H1 (cell line): ENCODE measurements around the gene KCNJ9. TPM values are rescaled to one million over a fixed set of nuclear protein-coding genes. Genes with fewer than 3 reads are reported as not detected.
A peak's percentile ranks its signal among the peaks of the same experiment; 100 is the strongest.

Experiments
- CTCF ChIA-PET: fragments of 300-600 bp; sonication (Branson Sonifier 250); formaldehyde crosslinking; loops from one replicate; lab custom pipeline; 2021; ENCODE audit not compliant: partially characterized antibody; lab: Charles Lee
- POLR2A ChIA-PET: fragments of 300-600 bp; sonication (Branson Sonifier 250); formaldehyde crosslinking; loops from one replicate; lab custom pipeline; 2021; ENCODE audit warnings: inconsistent platforms; ENCODE audit not compliant: partially characterized antibody; lab: Charles Lee
- DNase-seq, 2 experiments: peaks; one replicate each; pipeline versions ENCODE4 v3.0.0 to v3.0.0-alpha.2; 2010 to 2022; ENCODE audit warnings: low spot score in 2 of 2, low read depth in 1 of 2, mixed read lengths in 1 of 2
- FAIRE-seq: peaks from 2 replicates; lab custom pipeline; 2011; peaks lifted over from hg19 to GRCh38; lab: Jason Lieb, UNC
- H2AFZ ChIP-seq: 2 replicates; pipeline ENCODE4 v1.8.1; 2012; ENCODE audit warnings: low read length, inconsistent platforms
- H2AK5ac ChIP-seq: 2 replicates; pipeline ENCODE4 v1.6.1; 2013; ENCODE audit warnings: low read depth, low read length
- H2BK120ac ChIP-seq: replicated peaks from 2 replicates; pipeline ENCODE3; 2013; ENCODE audit warnings: low read depth, low read length, inconsistent platforms
- H2BK12ac ChIP-seq: 2 replicates; pipeline ENCODE4 v1.6.1; 2013; ENCODE audit warnings: low read depth, low read length
- H2BK15ac ChIP-seq: 2 replicates; pipeline ENCODE4 v1.6.1; 2013; ENCODE audit warnings: low read length
- H2BK20ac ChIP-seq: 2 replicates; pipeline ENCODE4 v1.6.1; 2013; ENCODE audit warnings: low read length
- H2BK5ac ChIP-seq: 2 replicates; pipeline ENCODE4 v1.6.1; 2013; ENCODE audit warnings: low read depth, low read length
- H3K14ac ChIP-seq: 2 replicates; pipeline ENCODE4 v1.6.1; 2013; ENCODE audit warnings: inconsistent platforms; ENCODE audit not compliant: insufficient read length
- H3K18ac ChIP-seq: 2 replicates; pipeline ENCODE4 v1.6.1; 2013; ENCODE audit warnings: low read length; ENCODE audit errors: extremely low read depth
- H3K23ac ChIP-seq: 2 replicates; pipeline ENCODE4 v1.6.1; 2013; ENCODE audit warnings: inconsistent platforms; ENCODE audit not compliant: insufficient read length
- H3K23me2 ChIP-seq: 2 replicates; pipeline ENCODE4 v1.6.1; 2013; ENCODE audit warnings: low read depth, low read length
- H3K27ac ChIP-seq: 2 replicates; pipeline ENCODE4 v1.6.1; 2011; ENCODE audit warnings: low read depth, low read length, inconsistent platforms
- H3K27me3 ChIP-seq, 4 experiments: replicated peaks in 1 of 4; 1 replicate in 1 of 4; 2 replicates in 3 of 4; pipeline versions ENCODE4 v1.6.1 to v1.8.1; 2011 to 2013; ENCODE audit warnings: low read length in 3 of 4, mild to moderate bottlenecking in 3 of 4, inconsistent platforms in 2 of 4, mixed read lengths in 2 of 4, moderate library complexity in 1 of 4; ENCODE audit not compliant: control insufficient read depth in 3 of 4, insufficient read depth in 3 of 4; ENCODE audit errors: extremely low read depth in 1 of 4
- H3K36me3 ChIP-seq, 4 experiments: 2 replicates each; pipeline versions ENCODE4 v1.6.1 to v1.8.1; 2011 to 2013; ENCODE audit warnings: mild to moderate bottlenecking in 4 of 4, low read length in 3 of 4, moderate library complexity in 2 of 4, control low read depth in 1 of 4, inconsistent platforms in 1 of 4; ENCODE audit not compliant: insufficient read depth in 4 of 4, control insufficient read depth in 2 of 4
- H3K4ac ChIP-seq: replicated peaks from 2 replicates; pipeline ENCODE3; 2013; ENCODE audit warnings: low read length, low read depth, mixed read lengths, inconsistent platforms; ENCODE audit not compliant: insufficient read length
- H3K4me1 ChIP-seq, 4 experiments: replicated peaks in 1 of 4; 1 replicate in 1 of 4; 2 replicates in 3 of 4; pipeline versions ENCODE4 v1.6.1 to v1.8.1; 2011 to 2013; ENCODE audit warnings: low read length in 3 of 4, inconsistent platforms in 2 of 4, mixed read lengths in 1 of 4; ENCODE audit not compliant: insufficient read depth in 4 of 4, control insufficient read depth in 3 of 4
- H3K4me2 ChIP-seq, 2 experiments: 2 replicates each; pipeline versions ENCODE4 v1.6.1 to v1.8.1; 2011 to 2013; ENCODE audit warnings: low read depth in 2 of 2, low read length in 2 of 2, control low read depth in 1 of 2, inconsistent platforms in 1 of 2, mild to moderate bottlenecking in 1 of 2; ENCODE audit not compliant: insufficient read depth in 1 of 2
- H3K4me3 ChIP-seq, 4 experiments: fragments of 200-600, 300-600 bp in 1 of 4; sonication (generic), shearing (Covaris generic), sonication (Bioruptor Twin) in 1 of 4; 2 replicates each; pipeline versions ENCODE4 v1.5.1 to v1.8.1; 2011 to 2016; ENCODE audit warnings: low read length in 4 of 4, low read depth in 3 of 4, control low read depth in 2 of 4, inconsistent platforms in 2 of 4, mild to moderate bottlenecking in 2 of 4, mixed read lengths in 1 of 4, moderate library complexity in 1 of 4; ENCODE audit not compliant: insufficient read depth in 2 of 4; ENCODE audit errors: extremely low read depth in 1 of 4
- H3K56ac ChIP-seq: replicated peaks from 2 replicates; pipeline ENCODE3; 2013; ENCODE audit warnings: low read depth, mild to moderate bottlenecking, mixed read lengths, low read length, inconsistent platforms; ENCODE audit not compliant: insufficient read length
- H3K79me1 ChIP-seq: 2 replicates; pipeline ENCODE4 v1.6.1; 2013; ENCODE audit warnings: low read depth, low read length, control low read depth
- H3K79me2 ChIP-seq, 2 experiments: 2 replicates each; pipeline versions ENCODE4 v1.6.1 to v1.8.1; 2012 to 2013; ENCODE audit warnings: low read length in 2 of 2, mild to moderate bottlenecking in 2 of 2, inconsistent platforms in 1 of 2; ENCODE audit not compliant: insufficient read depth in 2 of 2, control insufficient read depth in 1 of 2
- H3K9ac ChIP-seq, 4 experiments: replicated peaks in 1 of 4; 1 replicate in 1 of 4; 2 replicates in 3 of 4; pipeline versions ENCODE4 v1.6.1 to v1.8.1; 2011 to 2013; ENCODE audit warnings: low read depth in 3 of 4, low read length in 3 of 4, control low read depth in 2 of 4, mild to moderate bottlenecking in 2 of 4, moderate library complexity in 2 of 4, inconsistent platforms in 1 of 4; ENCODE audit errors: extremely low read depth in 1 of 4
- H3K9me3 ChIP-seq, 2 experiments: 2 replicates each; pipeline versions ENCODE4 v1.6.1 to v1.8.1; 2012 to 2013; ENCODE audit warnings: mild to moderate bottlenecking in 2 of 2, moderate library complexity in 2 of 2, control low read depth in 1 of 2, inconsistent platforms in 1 of 2, low read depth in 1 of 2, low read length in 1 of 2, mixed read lengths in 1 of 2; ENCODE audit not compliant: insufficient read depth in 2 of 2
- H4K20me1 ChIP-seq, 2 experiments: replicated peaks in 1 of 2; 2 replicates each; pipeline versions ENCODE3 to v1.8.1; 2011 to 2013; ENCODE audit warnings: inconsistent platforms in 2 of 2, low read length in 2 of 2, mild to moderate bottlenecking in 1 of 2; ENCODE audit not compliant: insufficient read depth in 2 of 2, control insufficient read depth in 1 of 2
- H4K5ac ChIP-seq: 2 replicates; pipeline ENCODE4 v1.6.1; 2013; ENCODE audit warnings: low read length, low read depth, mixed read lengths, inconsistent platforms; ENCODE audit not compliant: insufficient read length
- H4K8ac ChIP-seq: 2 replicates; pipeline ENCODE4 v1.8.0; 2013; ENCODE audit warnings: mild to moderate bottlenecking, moderate library complexity, low read length, inconsistent platforms; ENCODE audit not compliant: insufficient read depth; ENCODE audit errors: extremely low read depth
- H4K91ac ChIP-seq: replicated peaks from 2 replicates; pipeline ENCODE3; 2013; ENCODE audit warnings: low read length, mixed read lengths, inconsistent platforms; ENCODE audit not compliant: insufficient read length
- ASH2L ChIP-seq: fragments of 200-600, 300-600 bp; sonication (generic); IDR thresholded peaks from one replicate; pipeline ENCODE4 v1.7.1; 2017; ENCODE audit warnings: low read length
- BRCA1 ChIP-seq: IDR thresholded peaks from 2 replicates; pipeline ENCODE4 v1.6.1; 2012; ENCODE audit warnings: low read depth, low read length, improper control_type of control experiment
- CBX5 ChIP-seq: fragments of 300-800, 300-1000 bp; sonication (generic); IDR thresholded peaks from 2 replicates; pipeline ENCODE4 v1.7.1; 2016; ENCODE audit warnings: antibody characterized with exemption, low read length, low read depth
- FOSL1 ChIP-seq: IDR thresholded peaks from 2 replicates; pipeline ENCODE4 v1.6.1; 2011; ENCODE audit warnings: mild to moderate bottlenecking, low read depth, low read length, moderate library complexity; ENCODE audit not compliant: insufficient read depth
- HDAC2 ChIP-seq, 2 experiments: fragments of 300-600 bp in 1 of 2; sonication (generic) in 1 of 2; IDR thresholded peaks; 2 replicates each; pipeline ENCODE4 v1.6.1; 2011 to 2012; ENCODE audit warnings: low read depth in 2 of 2, low read length in 2 of 2, mild to moderate bottlenecking in 2 of 2, moderate library complexity in 2 of 2, borderline replicate concordance in 1 of 2, inconsistent platforms in 1 of 2
- RXRA ChIP-seq: IDR thresholded peaks from 2 replicates; pipeline ENCODE4 v1.6.1; 2011; ENCODE audit warnings: low read depth, mild to moderate bottlenecking, low read length, moderate library complexity; ENCODE audit not compliant: insufficient read depth
- SUZ12 ChIP-seq: fragments of 200-600 bp; sonication (generic); IDR thresholded peaks from 2 replicates; pipeline ENCODE4 v1.6.1; 2012; ENCODE audit warnings: mild to moderate bottlenecking, inconsistent platforms, low read length, moderate library complexity, mixed read lengths
- TAF1 ChIP-seq: IDR thresholded peaks from 2 replicates; pipeline ENCODE4 v1.6.1; 2011; ENCODE audit warnings: mild to moderate bottlenecking, low read depth, low read length
- TBP ChIP-seq: IDR thresholded peaks from 2 replicates; pipeline ENCODE4 v1.6.1; 2011; ENCODE audit warnings: low read depth, low read length, improper control_type of control experiment
- USF2 ChIP-seq: IDR thresholded peaks from 2 replicates; pipeline ENCODE4 v1.6.1; 2011; ENCODE audit warnings: low read length, improper control_type of control experiment
- WGBS, 2 experiments: shearing (Covaris generic) in 1 of 2; methylation state at CpG; one replicate each; pipeline versions ENCODE4 v1.1.6 to v1.1.7; 2013 to 2015; ENCODE audit warnings: low lambda C conversion rate in 2 of 2, mixed read lengths in 2 of 2, inconsistent platforms in 1 of 2, low coverage in 1 of 2, missing lambda C conversion rate in 1 of 2; ENCODE audit not compliant: insufficient replicate concordance in 2 of 2, insufficient coverage in 1 of 2, insufficient read length in 1 of 2; ENCODE audit errors: extremely low coverage in 1 of 2, missing lambda C conversion rate in 1 of 2; 5-methylcytosine and 5-hydroxymethylcytosine counted together
- polyA plus RNA-seq, 7 experiments: library from polyadenylated mRNA; depleted of rRNA in 3 of 7; stranded (reverse) in 5 of 7; unstranded in 2 of 7; fragments of >200 nt in 5 of 7; fragments of 200-250 nt in 2 of 7; gene quantifications; 1 replicate in 5 of 7; 2 replicates in 1 of 7; 4 replicates in 1 of 7; pipeline versions ENCODE4 v1.2.1 to v1.2.3, GENCODE V29; 2011 to 2013; ENCODE audit warnings: missing spikeins in 2 of 7, mixed read lengths in 2 of 7
- total RNA-seq: library from RNA; stranded (reverse); fragmentation: NEBNext Ultra II Directional; extraction: Animal tissue kit (Norgen Biotek cat#: 25700); gene quantifications from 2 replicates; pipeline ENCODE4 v1.2.1, GENCODE V29; 2021

KCNJ9 gene
- total and polyA plus RNA-seq, 2 of the 8 experiments (the other 6 are each of a cell fraction or from before 2014, with no cell fraction given) = 0.02 to 0.13 TPM

- Histone ChIP-seq H3K27ac (no peak within 1 kb of the TSS), H2BK15ac (no peak within 1 kb of the TSS), H3K4me3 (peak within 1 kb of the TSS; percentile 18 to 59 (median 32); a peak in 7 of 8 replicates), H2BK20ac (peak within 1 kb of the TSS; percentile 67; the same call in 1 of the 2 replicates), H3K9me3 (no peaks in the 10 kb centered on the region), H3K36me3 (peaks cover 0 to 3% (median 0%) of the 10 kb centered on the region in 4 experiments; a peak in 1 of 8 replicates), H2AK5ac (peak within 1 kb of the TSS; percentile 61; the same call in 1 of the 2 replicates), H3K79me2 (peaks cover 0 to 8% of the 10 kb centered on the region in 2 experiments; a peak in 1 of 4 replicates), H3K9ac (peak within 1 kb of the TSS in 1 of 4 experiments; percentile 42; a peak in 3 of 7 replicates), H2AFZ (no peak within 1 kb of the TSS), H3K18ac (peak within 1 kb of the TSS; percentile 89), H4K8ac (no peak within 1 kb of the TSS), H3K4me1 (peaks cover 15 to 45% (median 34%) of the 10 kb centered on the region in 4 experiments), H2BK12ac (peak within 1 kb of the TSS; percentile 93; the same call in 1 of the 2 replicates), H3K23me2 (peaks cover 8% of the 10 kb centered on the region; the same call in 1 of the 2 replicates), H3K4me2 (peak within 1 kb of the TSS; percentile 70 to 89), H3K56ac (peak within 1 kb of the TSS; percentile 34), H2BK120ac (peak within 1 kb of the TSS; percentile 30), H3K23ac (no peak within 1 kb of the TSS), H2BK5ac (peak within 1 kb of the TSS; percentile 76; the same call in 1 of the 2 replicates), H4K91ac (peak within 1 kb of the TSS; percentile 1), H3K27me3 (no peaks in the 10 kb centered on the region; a peak in 1 of 7 replicates), H4K20me1 (no peaks in the 10 kb centered on the region), H3K4ac (peak within 1 kb of the TSS; percentile 15), H3K79me1 (no peaks in the 10 kb centered on the region), H4K5ac (peak within 1 kb of the TSS; percentile 23), H3K14ac (no peak within 1 kb of the TSS)
- DNase-seq (peak in 1 of 2 experiments; percentile 69), FAIRE-seq (peak; percentile 60)
- ChIA-PET POLR2A (interaction anchor here (0.6 to 3.8 kb wide), 19 partner anchors 9 to 169 kb away, joined by 3 to 31 read pairs (median 4); partner anchors contain the start of gene PEX19), CTCF (interaction anchor here (1.2 to 18.1 kb wide), 9 partner anchors 10 to 136 kb away, joined by 3 to 256 read pairs (median 12); no protein-coding TSS in a partner anchor)
- 25% methylated on average over 13 of the region's 16 CpGs; no CpG with 5 or more reads in 1 of the 2 experiments for WGBS, 2 experiments
- TF ChIP-seq TAF1 = peak; percentile 50; the same call in 1 of the 2 replicates
- no peak for TF ChIP-seq HDAC2 (IDR thresholded peaks at IDR 0.05; ENCODE audit: borderline replicate concordance in 1 of 2, low read depth in 2 of 2, low read length in 2 of 2)
- no peak for TF ChIP-seq BRCA1
- peak; percentile 72 for TF ChIP-seq ASH2L
- no peak for TF ChIP-seq RXRA
- no peak for TF ChIP-seq USF2
- TF ChIP-seq SUZ12 = no peak
- no peak for TF ChIP-seq FOSL1
- TF ChIP-seq TBP = peak; percentile 73
- no peak for TF ChIP-seq CBX5
Measured at GRCh38 chr1:160115545-160116282, 34.4 kb downstream of the KCNJ9 start, which contains the start of gene ATP1A2. ATP1A2 (plus strand) TSS chr1:160115759; CDS start chr1:160115862, 103 bp downstream.
